CD4-positive, alpha-beta T cell (primary cell): ENCODE data around the gene LSAMP. TPM values are rescaled to one million over a fixed set of nuclear protein-coding genes. Genes with fewer than 3 reads are reported as not detected.

Experiments
- ATAC-seq: fragments of 200-7000 bp; cut with Tn5 transposase; one replicate; pipeline ENCODE4 v1.10.0; 2022; ENCODE audit warnings: mild to moderate bottlenecking; ENCODE audit not compliant: poor library complexity
- CTCF ChIA-PET: fragments of 350-600 bp; sonication (Branson Sonifier 250); formaldehyde crosslinking; loops from one replicate; lab custom pipeline; 2021; ENCODE audit warnings: antibody characterized with exemption, inconsistent platforms; lab: Charles Lee
- POLR2A ChIA-PET: fragments of 350-600 bp; sonication (Branson Sonifier 250); formaldehyde crosslinking; loops from one replicate; lab custom pipeline; 2021; ENCODE audit warnings: antibody characterized with exemption, inconsistent platforms; lab: Charles Lee
- DNase-seq, 14 experiments: peaks; one replicate each; pipeline ENCODE4 v3.0.0-alpha.2; 2013 to 2020; ENCODE audit warnings: mixed read lengths in 2 of 14
- H3K27ac ChIP-seq, 2 donors: one replicate each; pipeline versions ENCODE4 v1.5.1 to v1.7.0; 2013; ENCODE audit warnings: low read length in 2 of 2, low read depth in 1 of 2, mild to moderate bottlenecking in 1 of 2
- H3K27me3 ChIP-seq, 2 experiments: 1 replicate in 1 of 2; 2 replicates in 1 of 2; pipeline versions ENCODE4 v1.6.1 to v1.7.0; 2013; ENCODE audit warnings: low read length in 2 of 2, control low read depth in 1 of 2, mild to moderate bottlenecking in 1 of 2, moderate library complexity in 1 of 2; ENCODE audit not compliant: insufficient read depth in 2 of 2, control insufficient read depth in 1 of 2
- H3K36me3 ChIP-seq: one replicate; pipeline ENCODE4 v1.6.1; 2013; ENCODE audit warnings: low read length, control low read depth; ENCODE audit not compliant: insufficient read depth
- H3K4me1 ChIP-seq: one replicate; pipeline ENCODE4 v1.6.1; 2013; ENCODE audit warnings: low read length, control low read depth; ENCODE audit not compliant: insufficient read depth
- H3K4me3 ChIP-seq: one replicate; pipeline ENCODE4 v1.5.1; 2013; ENCODE audit warnings: mild to moderate bottlenecking, low read length, moderate library complexity
- H3K9me3 ChIP-seq, 2 experiments: 1 replicate in 1 of 2; 2 replicates in 1 of 2; pipeline versions ENCODE4 v1.6.1 to v1.7.0; 2013; ENCODE audit warnings: low read length in 2 of 2, mild to moderate bottlenecking in 2 of 2, control low read depth in 1 of 2, moderate library complexity in 1 of 2; ENCODE audit not compliant: control insufficient read depth in 1 of 2, insufficient read depth in 1 of 2
- H3K27ac Mint-ChIP-seq: one replicate; pipeline ENCODE4 v1.8.0; 2020; ENCODE audit warnings: mixed read lengths
- H3K27me3 Mint-ChIP-seq: one replicate; pipeline ENCODE4 v1.8.0; 2021; ENCODE audit warnings: mixed read lengths
- H3K36me3 Mint-ChIP-seq: one replicate; pipeline ENCODE4 v1.8.0; 2021; ENCODE audit warnings: low read depth, mixed read lengths
- H3K4me1 Mint-ChIP-seq: one replicate; pipeline ENCODE4 v1.8.0; 2021; ENCODE audit warnings: low read depth, mixed read lengths
- H3K4me3 Mint-ChIP-seq: one replicate; pipeline ENCODE4 v1.8.0; 2020; ENCODE audit warnings: mild to moderate bottlenecking, mixed read lengths
- H3K9me3 Mint-ChIP-seq: one replicate; pipeline ENCODE4 v1.8.0; 2020; ENCODE audit warnings: mixed read lengths
- intact Hi-C, 2 experiments: fragments of 100-400 bp; cut with DNase I in 1 of 2; cut with micrococcal nuclease in 1 of 2; formaldehyde crosslinking; loops; one replicate each; pipeline versions ENCODE4 v1.15.1 to v1.9.0; 2023 to 2025; cut with DNase I, micrococcal nuclease
- total RNA-seq, 174 experiments: library from RNA in 2 of 174; stranded (reverse) in 2 of 174; gene quantifications; one replicate each; pipeline ENCODE4 v1.2.3 and lab custom pipeline; 2021 to 2026
- TF ChIP-seq, protein P1 (sequence below): fragments of 200-600 bp; IDR thresholded peaks from one replicate; pipeline ENCODE4 v1.8.0; 2022; ENCODE audit warnings: antibody characterized with exemption, mild to moderate bottlenecking

The LSAMP gene
- total RNA-seq, 2 experiments from 2014 or later: not detected

DNA sequence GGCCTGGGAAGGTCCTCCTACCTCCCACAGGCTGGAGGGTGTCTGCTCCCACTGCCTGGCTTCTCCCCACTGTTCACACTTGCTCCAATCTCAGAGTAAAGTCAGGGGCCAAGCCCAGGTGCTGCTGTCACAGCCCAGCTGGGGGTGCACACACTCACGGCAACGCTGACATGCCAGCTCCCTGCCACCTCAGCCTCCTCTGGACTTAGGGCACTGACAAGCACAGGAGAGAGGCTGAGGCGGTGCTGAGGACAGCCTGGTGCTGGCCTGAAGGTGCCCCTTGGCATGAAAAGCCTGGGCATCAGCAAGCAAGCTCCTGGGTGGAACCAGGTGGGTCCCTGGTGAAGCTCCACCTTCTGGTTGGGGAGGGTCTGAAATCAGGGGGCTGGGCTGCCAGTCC, 53.0 kb downstream of the LSAMP start:
- no peak overlapping the region for H3K4me3 ChIP-seq
- ATAC-seq (no peak), DNase-seq (peak in 1 of 14 experiments; percentile 3)
- TF ChIP-seq, protein P1, sequence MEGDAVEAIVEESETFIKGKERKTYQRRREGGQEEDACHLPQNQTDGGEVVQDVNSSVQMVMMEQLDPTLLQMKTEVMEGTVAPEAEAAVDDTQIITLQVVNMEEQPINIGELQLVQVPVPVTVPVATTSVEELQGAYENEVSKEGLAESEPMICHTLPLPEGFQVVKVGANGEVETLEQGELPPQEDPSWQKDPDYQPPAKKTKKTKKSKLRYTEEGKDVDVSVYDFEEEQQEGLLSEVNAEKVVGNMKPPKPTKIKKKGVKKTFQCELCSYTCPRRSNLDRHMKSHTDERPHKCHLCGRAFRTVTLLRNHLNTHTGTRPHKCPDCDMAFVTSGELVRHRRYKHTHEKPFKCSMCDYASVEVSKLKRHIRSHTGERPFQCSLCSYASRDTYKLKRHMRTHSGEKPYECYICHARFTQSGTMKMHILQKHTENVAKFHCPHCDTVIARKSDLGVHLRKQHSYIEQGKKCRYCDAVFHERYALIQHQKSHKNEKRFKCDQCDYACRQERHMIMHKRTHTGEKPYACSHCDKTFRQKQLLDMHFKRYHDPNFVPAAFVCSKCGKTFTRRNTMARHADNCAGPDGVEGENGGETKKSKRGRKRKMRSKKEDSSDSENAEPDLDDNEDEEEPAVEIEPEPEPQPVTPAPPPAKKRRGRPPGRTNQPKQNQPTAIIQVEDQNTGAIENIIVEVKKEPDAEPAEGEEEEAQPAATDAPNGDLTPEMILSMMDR: no peak
- Mint-ChIP-seq H3K4me1 (no peaks in the 10 kb centered on the region), H3K4me3 (no peak overlapping the region), H3K9me3 (peaks cover 5% of the 10 kb centered on the region), H3K36me3 (no peaks in the 10 kb centered on the region), H3K27me3 (no peaks in the 10 kb centered on the region), H3K27ac (no peak overlapping the region)
- CTCF ChIA-PET: no interaction called here
- H3K27me3 ChIP-seq: no peaks in the 10 kb centered on the region
- no peak overlapping the region for H3K27ac ChIP-seq
- H3K4me1 ChIP-seq: no peaks in the 10 kb centered on the region
- H3K36me3 ChIP-seq: no peaks in the 10 kb centered on the region
- POLR2A ChIA-PET: no interaction called here
- intact Hi-C loops: no loop called here
- peaks cover 0 to 23% of the 10 kb centered on the region in 2 experiments for H3K9me3 ChIP-seq

DNA sequence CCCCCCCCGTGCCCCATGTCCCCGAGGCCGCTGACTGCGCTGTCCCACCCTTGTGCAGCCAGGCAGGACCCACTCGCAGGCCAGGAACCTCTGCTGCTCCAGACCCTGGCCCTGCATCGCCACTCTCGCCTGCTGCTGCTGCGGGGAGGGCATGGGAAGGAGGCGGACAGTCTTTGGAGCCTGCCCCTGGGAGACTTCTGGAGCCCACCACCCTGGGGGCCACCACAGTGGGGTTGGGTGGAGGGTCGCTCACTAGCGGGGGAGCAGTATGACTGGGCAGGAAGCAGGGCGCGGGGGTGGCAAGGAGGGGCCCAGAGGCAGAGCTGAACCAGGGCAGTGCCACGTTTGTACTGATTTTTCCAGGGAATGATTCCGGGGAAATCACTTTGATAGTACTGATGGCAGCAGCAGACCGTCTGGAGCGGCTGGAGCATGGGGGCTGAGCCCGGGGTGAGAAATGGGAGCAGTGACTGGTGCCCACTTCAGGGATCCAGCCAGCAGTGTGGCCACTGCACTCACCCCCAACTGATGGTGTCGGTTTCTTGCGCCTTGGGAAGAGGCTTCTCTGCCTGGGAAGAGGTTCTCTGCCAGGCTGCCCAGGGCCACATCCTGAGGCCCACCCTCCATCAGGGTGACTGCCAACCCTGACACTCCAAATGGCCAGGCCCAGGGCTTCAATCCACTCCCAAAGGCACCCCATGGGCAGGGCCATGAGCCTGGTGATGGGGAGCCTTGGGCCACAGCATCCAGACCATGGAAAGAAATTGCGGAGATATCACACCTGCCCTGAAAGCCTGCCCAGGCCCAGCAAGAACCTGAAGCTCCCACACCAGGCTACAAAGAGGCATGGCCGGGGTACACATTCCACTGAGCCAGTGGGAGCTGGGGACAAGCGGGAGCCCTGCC, 53.7 kb downstream of the LSAMP start:
- H3K4me3 ChIP-seq: no peak overlapping the region
- ATAC-seq: no peak
- Mint-ChIP-seq H3K27ac (no peak overlapping the region), H3K36me3 (no peaks in the 10 kb centered on the region), H3K4me1 (no peaks in the 10 kb centered on the region), H3K27me3 (no peaks in the 10 kb centered on the region), H3K4me3 (no peak overlapping the region), H3K9me3 (peaks cover 5% of the 10 kb centered on the region)
- TF ChIP-seq, protein P1: no peak
- no peaks in the 10 kb centered on the region for H3K27me3 ChIP-seq
- ChIA-PET POLR2A (no interaction called here), CTCF (no interaction called here)
- no peak overlapping the region for H3K27ac ChIP-seq
- intact Hi-C loops: no loop called here
- no peaks in the 10 kb centered on the region for H3K4me1 ChIP-seq
- peaks cover 0 to 23% of the 10 kb centered on the region in 2 experiments for H3K9me3 ChIP-seq
- peak in 1 of 14 experiments; percentile 3 for DNase-seq
- no peaks in the 10 kb centered on the region for H3K36me3 ChIP-seq

DNA sequence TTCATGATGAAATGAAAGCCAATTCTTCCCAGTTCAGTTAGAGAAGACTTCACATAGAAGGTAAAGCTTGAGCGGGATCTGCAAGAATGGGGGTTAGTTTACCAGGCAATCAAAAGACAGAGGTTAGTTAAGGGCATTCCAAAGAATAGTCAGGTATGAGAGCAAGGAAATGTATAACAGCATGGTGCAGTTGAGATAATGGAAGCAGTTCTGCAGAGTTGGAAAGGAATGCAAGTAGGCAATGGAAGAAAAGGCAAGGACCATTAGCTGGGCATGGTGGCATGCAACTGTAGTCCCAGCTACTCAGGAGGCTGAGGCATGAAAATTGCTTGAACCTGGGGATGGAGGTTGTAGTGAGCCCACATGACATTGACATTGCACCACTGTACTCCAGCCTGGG, 55.0 kb downstream of the LSAMP start:
- H3K4me1 ChIP-seq: no peaks in the 10 kb centered on the region
- no peak overlapping the region for H3K27ac ChIP-seq
- no peaks in the 10 kb centered on the region for H3K36me3 ChIP-seq
- intact Hi-C loops: no loop called here
- H3K27ac Mint-ChIP-seq: no peak overlapping the region
- H3K4me3 Mint-ChIP-seq: no peak overlapping the region
- peaks cover 5% of the 10 kb centered on the region for H3K9me3 Mint-ChIP-seq
- no peak for DNase-seq
- ChIA-PET POLR2A (no interaction called here), CTCF (no interaction called here)
- no peaks in the 10 kb centered on the region for H3K27me3 ChIP-seq
- H3K27me3 Mint-ChIP-seq: no peaks in the 10 kb centered on the region
- TF ChIP-seq, protein P1: no peak
- H3K36me3 Mint-ChIP-seq: no peaks in the 10 kb centered on the region
- no peak overlapping the region for H3K4me3 ChIP-seq
- ATAC-seq: no peak
- peaks cover 0 to 23% of the 10 kb centered on the region in 2 experiments for H3K9me3 ChIP-seq
- H3K4me1 Mint-ChIP-seq: no peaks in the 10 kb centered on the region
